ENCODE results near the gene RUSC1. TPM values are rescaled to one million over a fixed set of nuclear protein-coding genes. Genes with fewer than 3 reads are reported as not detected.
"Not testable (repeated sequence)": the region's sequence is repeated elsewhere in the genome, so short reads cannot be mapped to it uniquely, and the experiment has no call there.

The RUSC1 gene, protein sequence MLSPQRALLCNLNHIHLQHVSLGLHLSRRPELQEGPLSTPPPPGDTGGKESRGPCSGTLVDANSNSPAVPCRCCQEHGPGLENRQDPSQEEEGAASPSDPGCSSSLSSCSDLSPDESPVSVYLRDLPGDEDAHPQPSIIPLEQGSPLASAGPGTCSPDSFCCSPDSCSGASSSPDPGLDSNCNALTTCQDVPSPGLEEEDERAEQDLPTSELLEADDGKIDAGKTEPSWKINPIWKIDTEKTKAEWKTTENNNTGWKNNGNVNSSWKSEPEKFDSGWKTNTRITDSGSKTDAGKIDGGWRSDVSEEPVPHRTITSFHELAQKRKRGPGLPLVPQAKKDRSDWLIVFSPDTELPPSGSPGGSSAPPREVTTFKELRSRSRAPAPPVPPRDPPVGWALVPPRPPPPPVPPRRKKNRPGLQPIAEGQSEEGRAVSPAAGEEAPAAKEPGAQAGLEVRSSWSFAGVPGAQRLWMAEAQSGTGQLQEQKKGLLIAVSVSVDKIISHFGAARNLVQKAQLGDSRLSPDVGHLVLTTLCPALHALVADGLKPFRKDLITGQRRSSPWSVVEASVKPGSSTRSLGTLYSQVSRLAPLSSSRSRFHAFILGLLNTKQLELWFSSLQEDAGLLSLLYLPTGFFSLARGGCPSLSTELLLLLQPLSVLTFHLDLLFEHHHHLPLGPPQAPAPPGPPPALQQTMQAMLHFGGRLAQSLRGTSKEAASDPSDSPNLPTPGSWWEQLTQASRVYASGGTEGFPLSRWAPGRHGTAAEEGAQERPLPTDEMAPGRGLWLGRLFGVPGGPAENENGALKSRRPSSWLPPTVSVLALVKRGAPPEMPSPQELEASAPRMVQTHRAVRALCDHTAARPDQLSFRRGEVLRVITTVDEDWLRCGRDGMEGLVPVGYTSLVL
- polyA plus RNA-seq (ENCODE audit: insufficient read length in 4 of 4) = 10 to 100 TPM; 35.4 to 40.6 (median 36.6) TPM

DNA sequence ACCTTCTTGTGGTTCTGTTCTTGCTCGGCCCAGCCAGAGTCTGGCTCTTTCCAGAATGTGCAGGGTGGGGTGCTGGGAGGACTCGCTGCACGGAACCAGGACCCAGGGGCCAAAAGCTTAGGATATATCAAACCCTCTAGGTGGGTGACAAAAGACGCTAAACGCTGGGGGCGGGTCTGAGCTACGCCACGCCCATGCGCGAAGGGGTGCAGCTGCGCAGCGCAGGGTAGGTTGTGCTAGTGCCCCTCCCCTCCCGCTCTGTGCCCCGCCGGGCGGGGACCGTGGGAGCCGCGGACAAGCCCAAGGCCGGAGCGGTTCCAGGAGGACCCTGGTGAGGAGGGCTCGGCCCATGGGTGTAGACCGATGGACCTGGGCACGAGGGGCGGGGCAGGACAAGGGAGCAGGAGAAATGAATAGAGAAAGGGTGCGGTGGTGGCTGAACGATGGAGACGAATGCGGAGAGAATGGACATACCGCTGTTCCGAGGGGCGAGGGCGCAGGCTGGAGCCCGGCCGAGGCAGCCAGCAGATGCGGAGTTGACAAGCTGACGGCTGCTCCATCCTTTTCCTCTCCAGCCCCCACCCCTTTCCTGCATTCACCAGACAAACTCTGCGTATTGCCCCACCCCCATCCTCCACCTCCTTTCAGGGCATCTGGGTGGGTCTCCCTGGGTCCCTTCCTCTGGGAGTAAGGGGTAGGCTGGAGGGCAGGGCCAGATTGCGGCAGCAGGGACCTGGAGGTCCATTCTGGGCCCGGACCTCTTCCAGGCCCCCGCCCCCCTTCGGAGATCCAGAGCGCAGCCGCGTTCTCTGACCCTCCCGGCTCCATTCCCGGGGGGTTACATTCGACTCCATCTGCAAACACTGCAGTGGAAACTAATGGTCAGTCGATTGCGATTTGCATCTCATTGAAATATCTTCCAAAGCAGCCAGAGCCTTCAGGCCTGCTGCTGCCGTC lies at the start of gene RUSC1:
Gene RUSC1 (plus strand): TSS at position 234 of the 957 bp plus-strand sequence. CDS start 880 bp downstream, outside the sequence.
- DNase-seq (ENCODE audit: low read depth in 4 of 4, low spot score in 3 of 4) = no peak

DNA sequence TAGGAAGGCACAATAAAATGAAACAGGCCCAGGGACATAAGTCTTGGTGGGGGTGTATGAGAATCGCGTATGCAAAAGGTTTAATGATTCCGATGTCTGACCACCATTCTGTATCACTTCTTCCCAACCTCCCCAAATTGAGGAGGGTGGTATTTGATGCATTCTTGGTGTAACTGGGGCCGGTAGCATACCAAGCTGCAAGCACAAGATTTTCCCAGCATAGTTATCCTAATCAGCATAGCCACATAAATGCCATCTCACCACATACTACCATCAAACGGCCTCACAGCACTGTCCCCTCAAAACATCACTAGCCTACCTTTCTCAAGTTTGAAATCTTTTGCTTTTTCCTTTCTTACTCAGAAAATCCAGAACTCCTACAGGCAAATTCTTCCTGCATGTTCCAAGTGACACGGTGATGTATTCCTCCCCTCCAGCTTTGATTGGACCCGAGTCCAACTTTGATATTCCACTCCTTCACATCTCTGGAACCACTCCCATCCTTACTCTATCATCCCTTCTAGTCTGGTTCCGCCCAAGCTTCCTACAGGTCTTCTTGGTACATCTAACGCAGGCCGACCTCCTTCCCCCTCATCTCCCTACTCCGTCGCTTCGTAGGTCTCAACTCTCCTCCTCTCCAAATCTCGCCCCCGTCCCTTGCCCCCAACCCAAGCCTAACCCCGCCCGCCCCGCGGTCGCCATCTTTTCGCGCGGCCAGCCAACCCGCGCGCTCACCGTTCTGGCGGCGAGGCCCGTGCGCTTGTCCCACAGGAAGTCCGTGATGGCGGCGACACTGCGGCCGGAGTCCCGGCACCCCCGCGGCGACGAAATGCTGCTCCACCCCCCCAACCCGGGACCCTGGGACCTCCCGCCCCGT lies 48.0 kb upstream of the RUSC1 start:
- no peak for DNase-seq (ENCODE audit: low read depth in 4 of 4, low spot score in 3 of 4)

DNA sequence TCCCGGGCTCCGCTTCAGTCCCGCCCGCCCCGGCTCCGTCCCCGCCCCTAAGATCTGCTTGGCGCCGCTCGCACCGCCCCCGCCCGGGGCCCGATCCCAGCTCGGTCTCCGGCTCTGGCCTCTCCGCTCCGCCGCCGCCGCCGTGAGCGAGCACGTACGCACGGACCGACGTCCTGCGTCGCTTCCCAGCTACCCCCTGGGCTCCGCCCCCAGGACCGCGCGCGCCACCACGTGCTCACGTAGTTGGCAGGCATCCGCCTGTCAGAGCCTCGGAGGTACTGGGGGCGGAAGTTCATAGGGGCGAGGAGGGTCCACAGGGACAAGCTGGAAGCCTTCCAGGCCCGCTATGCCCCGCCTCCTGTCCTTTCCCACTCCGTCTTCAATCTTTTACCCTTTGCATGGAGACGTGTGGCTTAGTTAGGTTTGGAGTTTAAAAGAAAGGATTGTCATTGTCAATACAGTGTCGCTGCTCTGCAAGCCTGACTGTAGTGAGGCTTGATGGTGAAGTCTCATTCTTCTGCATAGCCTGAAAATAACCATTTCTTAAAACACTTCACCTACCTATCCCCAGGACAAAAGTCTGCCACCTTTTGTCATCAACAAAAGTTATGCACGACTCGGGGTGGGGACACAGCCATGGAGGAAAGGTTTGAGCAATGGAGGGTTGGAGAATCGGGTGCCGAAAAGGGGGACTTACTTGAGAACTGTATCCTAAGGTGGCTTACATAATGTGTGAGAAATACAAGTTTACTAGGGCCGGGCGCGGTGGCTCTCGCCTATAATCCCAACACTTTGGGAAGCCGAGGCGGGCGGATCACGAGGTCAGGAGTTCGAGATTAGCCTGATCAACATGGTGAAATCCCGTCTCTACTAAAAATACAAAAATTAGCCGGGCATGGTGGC lies 47.1 kb upstream of the RUSC1 start, which contains the start of gene CLK2:
Gene CLK2 (minus strand): TSS at position 162 of the 903 bp plus-strand sequence. CDS start 2,527 bp downstream, outside the sequence.
- DNase-seq (ENCODE audit: low read depth in 4 of 4, low spot score in 3 of 4) = peak; percentile 84 to 90 (median 87)

GRCh38 chr1:155277070-155277901 lies 43.4 kb upstream of the RUSC1 start, which contains the start of gene HCN3:
TSS of gene HCN3 (plus strand) at chr1:155277463. CDS start at chr1:155277591, 128 bp downstream.
- peak; percentile 90 to 96 (median 94) for DNase-seq (ENCODE audit: low read depth in 4 of 4, low spot score in 3 of 4)

- DNase-seq (ENCODE audit: low read depth in 4 of 4, low spot score in 3 of 4) = peak in 1 of 4 donors; percentile 50
These were observed 42.6 kb upstream of the RUSC1 start for GRCh38 chr1:155277902-155278688.

- DNase-seq (ENCODE audit: low read depth in 4 of 4, low spot score in 3 of 4) = no peak
These were observed 42.0 kb upstream of the RUSC1 start for GRCh38 chr1:155278689-155279160.

GRCh38 chr1:155279268-155279667 lies 41.4 kb upstream of the RUSC1 start:
- DNase-seq (ENCODE audit: low read depth in 4 of 4, low spot score in 3 of 4) = no peak

DNA sequence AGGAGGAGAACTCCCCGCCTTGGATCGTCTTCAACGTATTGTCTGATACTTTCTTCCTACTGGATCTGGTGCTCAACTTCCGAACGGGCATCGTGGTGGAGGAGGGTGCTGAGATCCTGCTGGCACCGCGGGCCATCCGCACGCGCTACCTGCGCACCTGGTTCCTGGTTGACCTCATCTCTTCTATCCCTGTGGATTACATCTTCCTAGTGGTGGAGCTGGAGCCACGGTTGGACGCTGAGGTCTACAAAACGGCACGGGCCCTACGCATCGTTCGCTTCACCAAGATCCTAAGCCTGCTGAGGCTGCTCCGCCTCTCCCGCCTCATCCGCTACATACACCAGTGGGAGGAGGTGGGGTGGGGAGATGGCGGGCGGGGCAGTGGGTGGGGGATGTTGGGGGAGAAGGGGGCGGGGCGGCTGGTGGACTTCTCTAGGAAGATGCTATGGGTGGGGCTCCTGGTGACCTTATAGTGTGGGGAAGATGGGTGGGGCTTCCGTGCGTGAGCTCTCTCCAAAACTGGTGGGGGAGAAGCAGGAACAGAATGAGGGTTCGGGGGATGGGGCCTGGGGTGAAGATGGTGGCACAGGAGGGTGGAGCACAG lies 38.1 kb upstream of the RUSC1 start:
- no peak for DNase-seq (ENCODE audit: low read depth in 4 of 4, low spot score in 3 of 4)

- no peak for DNase-seq (ENCODE audit: low read depth in 4 of 4, low spot score in 3 of 4)
These were observed 36.2 kb upstream of the RUSC1 start for GRCh38 chr1:155284476-155284875.

- no peak for DNase-seq (ENCODE audit: low read depth in 4 of 4, low spot score in 3 of 4)
These were observed 35.6 kb upstream of the RUSC1 start for GRCh38 chr1:155285063-155285462.

DNA sequence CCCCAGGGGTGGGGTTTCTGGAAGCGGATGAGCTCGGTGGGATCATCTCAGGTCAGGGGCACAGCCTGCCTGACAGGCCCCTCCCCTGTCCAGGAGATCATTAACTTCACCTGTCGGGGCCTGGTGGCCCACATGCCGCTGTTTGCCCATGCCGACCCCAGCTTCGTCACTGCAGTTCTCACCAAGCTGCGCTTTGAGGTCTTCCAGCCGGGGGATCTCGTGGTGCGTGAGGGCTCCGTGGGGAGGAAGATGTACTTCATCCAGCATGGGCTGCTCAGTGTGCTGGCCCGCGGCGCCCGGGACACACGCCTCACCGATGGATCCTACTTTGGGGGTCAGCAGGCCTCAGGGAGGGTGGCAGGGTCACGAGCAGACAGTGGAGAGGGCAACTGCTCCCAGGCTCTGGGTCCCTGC lies 35.1 kb upstream of the RUSC1 start:
- no peak for DNase-seq (ENCODE audit: low read depth in 4 of 4, low spot score in 3 of 4)

DNA sequence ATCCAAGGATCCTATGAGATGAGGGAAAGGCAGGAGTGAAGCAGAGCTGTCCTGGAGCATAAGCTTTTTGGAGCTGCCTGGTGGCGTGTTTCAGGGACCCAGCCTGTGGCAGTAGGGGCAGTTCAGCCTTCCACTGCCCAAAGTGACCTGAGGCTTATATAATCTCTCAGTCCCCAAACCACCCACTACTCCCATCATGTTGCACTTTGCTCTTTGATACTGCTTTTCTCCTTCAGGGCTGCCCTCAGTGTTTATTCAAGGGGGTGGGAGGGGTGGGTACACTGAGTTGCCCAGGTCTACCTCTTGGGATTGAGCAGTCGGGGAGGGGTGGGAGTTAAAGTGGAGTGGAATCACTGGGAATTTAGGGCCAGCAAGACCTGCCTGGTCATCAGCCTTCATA lies 34.1 kb upstream of the RUSC1 start:
- no peak for DNase-seq (ENCODE audit: low read depth in 4 of 4, low spot score in 3 of 4)

- DNase-seq (ENCODE audit: low read depth in 4 of 4, low spot score in 3 of 4) = no peak
These were observed 32.6 kb upstream of the RUSC1 start for GRCh38 chr1:155287987-155288543.

DNA sequence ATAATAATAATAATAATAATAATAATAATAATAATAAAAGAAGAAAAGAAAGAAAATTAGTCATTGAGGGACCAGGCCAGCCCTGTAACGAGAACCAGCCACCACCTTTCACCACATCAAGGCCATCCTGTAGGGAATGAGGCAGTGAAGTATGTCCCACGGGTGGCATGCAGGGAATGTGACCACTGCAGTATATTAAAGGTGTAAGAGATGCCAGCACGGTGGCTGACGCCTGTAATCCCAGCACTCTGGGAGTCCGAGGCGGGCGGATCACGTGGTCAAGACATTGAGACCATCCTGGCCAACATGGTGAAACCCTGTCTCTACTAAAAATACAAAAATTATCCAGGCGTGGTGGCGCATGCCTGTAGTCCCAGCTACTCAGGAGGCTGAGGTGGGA lies 29.7 kb upstream of the RUSC1 start:
- DNase-seq (ENCODE audit: low read depth in 4 of 4, low spot score in 3 of 4) = not testable (repeated sequence)

- no peak for DNase-seq (ENCODE audit: low read depth in 4 of 4, low spot score in 3 of 4)
These were observed 27.5 kb upstream of the RUSC1 start for GRCh38 chr1:155293086-155293749.
